ENCODE results near the gene LARP7. TPM values are rescaled to one million over a fixed set of nuclear protein-coding genes. Genes with fewer than 3 reads are reported as not detected.

Gene LARP7
- total and polyA plus RNA-seq, 2 of the 8 experiments (the other 6 are each of a cell fraction or from before 2014, with no cell fraction given) = 9.3 to 38.3 TPM

GRCh38 chr4:112673686-112674085 lies 36.7 kb downstream of the LARP7 start:
- no peak overlapping the region for H3K18ac ChIP-seq (ENCODE audit: extremely low read depth, low read length)
- no peak overlapping the region for H2BK5ac ChIP-seq (ENCODE audit: low read depth, low read length)
- DNase-seq (ENCODE audit: low read depth in 1 of 2, low spot score in 2 of 2) = no peak
- H2BK120ac ChIP-seq (replicated peaks; ENCODE audit: low read depth, low read length) = no peak overlapping the region
- no peaks in the 10 kb centered on the region for H3K79me1 ChIP-seq (ENCODE audit: low read depth, low read length)
- H3K9me3 ChIP-seq (ENCODE audit: insufficient read depth in 2 of 2, low read depth in 1 of 2, low read length in 1 of 2) = no peaks in the 10 kb centered on the region
- H2AK5ac ChIP-seq (ENCODE audit: low read depth, low read length) = no peak overlapping the region
- H3K23ac ChIP-seq (ENCODE audit: insufficient read length) = no peak overlapping the region
- H3K4ac ChIP-seq (replicated peaks; ENCODE audit: insufficient read length, low read depth, low read length) = no peak overlapping the region
- no peak overlapping the region for H4K5ac ChIP-seq (ENCODE audit: insufficient read length, low read depth, low read length)
- H3K23me2 ChIP-seq (ENCODE audit: low read depth, low read length) = no peaks in the 10 kb centered on the region
- no peak overlapping the region; the same call in 1 of the 2 replicates for H2BK20ac ChIP-seq (ENCODE audit: low read length)
- POLR2A ChIA-PET (ENCODE audit: partially characterized antibody) = interaction anchor here (0.8 to 3.2 kb wide), 8 partner anchors 8 to 87 kb away, joined by 3 to 10 read pairs (median 4); no protein-coding TSS in a partner anchor
- FAIRE-seq = no peak
- 100% methylated on average over 1 of the region's 1 CpG; no CpG with 5 or more reads in 1 of the 2 experiments for WGBS, 2 experiments (ENCODE audit: extremely low coverage in 1 of 2, insufficient coverage in 1 of 2, insufficient read length in 1 of 2, insufficient replicate concordance in 2 of 2, low coverage in 1 of 2, low lambda C conversion rate in 2 of 2, missing lambda C conversion rate in 1 of 2)
- no peak overlapping the region for H3K4me2 ChIP-seq (ENCODE audit: insufficient read depth in 1 of 2, low read depth in 2 of 2, low read length in 2 of 2)
- H2BK12ac ChIP-seq (ENCODE audit: low read depth, low read length) = no peak overlapping the region
- H3K27ac ChIP-seq (ENCODE audit: low read depth, low read length) = no peak overlapping the region
- no peak overlapping the region for H3K9ac ChIP-seq (replicated peaks in 1 of 4; ENCODE audit: extremely low read depth in 1 of 4, low read depth in 3 of 4, low read length in 3 of 4)
- H3K79me2 ChIP-seq (ENCODE audit: control insufficient read depth in 1 of 2, insufficient read depth in 2 of 2, low read length in 2 of 2) = no peaks in the 10 kb centered on the region
- no peak overlapping the region for H3K56ac ChIP-seq (replicated peaks; ENCODE audit: insufficient read length, low read depth, low read length)
- TF ChIP-seq GTF2F1 (IDR thresholded peaks at IDR 0.05; ENCODE audit: borderline replicate concordance, low read depth, low read length) (no peak), SAP30 (IDR thresholded peaks at IDR 0.05; ENCODE audit: insufficient read depth, insufficient replicate concordance, low read length) (no peak), HDAC2 (IDR thresholded peaks at IDR 0.05; ENCODE audit: borderline replicate concordance in 1 of 2, low read depth in 2 of 2, low read length in 2 of 2) (no peak), CTBP2 (IDR thresholded peaks at IDR 0.05; ENCODE audit: borderline replicate concordance, insufficient read depth, insufficient read length, low read length) (no peak), ATF2 (IDR thresholded peaks at IDR 0.05; ENCODE audit: low read length) (no peak), BRCA1 (IDR thresholded peaks at IDR 0.05; ENCODE audit: low read depth, low read length) (no peak), FOSL1 (IDR thresholded peaks at IDR 0.05; ENCODE audit: insufficient read depth, low read depth, low read length) (no peak), TAF7 (optimal IDR thresholded peaks at IDR 0.05; ENCODE audit: borderline replicate concordance, low read depth, low read length) (no peak), YY1 (IDR thresholded peaks at IDR 0.05; ENCODE audit: low read depth, low read length) (no peak), EP300 (IDR thresholded peaks at IDR 0.05; ENCODE audit: borderline replicate concordance in 1 of 2, low read depth in 2 of 2, low read length in 2 of 2) (no peak), CREB1 (IDR thresholded peaks at IDR 0.05) (no peak)
- no peak overlapping the region for H4K91ac ChIP-seq (replicated peaks; ENCODE audit: insufficient read length, low read length)
- CTCF ChIA-PET (ENCODE audit: partially characterized antibody) = interaction anchor here (0.5 to 1.1 kb wide), 2 partner anchors 92 to 93 kb away, joined by 4 read pairs; no protein-coding TSS in a partner anchor
- H2AFZ ChIP-seq (ENCODE audit: low read length) = no peak overlapping the region
- H4K20me1 ChIP-seq (replicated peaks in 1 of 2; ENCODE audit: control insufficient read depth in 1 of 2, insufficient read depth in 2 of 2, low read length in 2 of 2) = no peaks in the 10 kb centered on the region
- H3K27me3 ChIP-seq (replicated peaks in 1 of 4; ENCODE audit: control insufficient read depth in 3 of 4, extremely low read depth in 1 of 4, insufficient read depth in 3 of 4, low read length in 3 of 4) = no peaks in the 10 kb centered on the region
- no peak overlapping the region for H3K4me3 ChIP-seq (ENCODE audit: extremely low read depth in 1 of 4, insufficient read depth in 2 of 4, low read depth in 3 of 4, low read length in 4 of 4)
- H3K14ac ChIP-seq (ENCODE audit: insufficient read length) = no peak overlapping the region
- no peak overlapping the region for H4K8ac ChIP-seq (ENCODE audit: extremely low read depth, insufficient read depth, low read length)
- H2BK15ac ChIP-seq (ENCODE audit: low read length) = no peak overlapping the region
- H3K4me1 ChIP-seq (replicated peaks in 1 of 4; ENCODE audit: control insufficient read depth in 3 of 4, insufficient read depth in 4 of 4, low read length in 3 of 4) = no peaks in the 10 kb centered on the region
- no peaks in the 10 kb centered on the region for H3K36me3 ChIP-seq (ENCODE audit: control insufficient read depth in 2 of 4, insufficient read depth in 4 of 4, low read length in 3 of 4)

Measured in H1 (cell line).